Gastrocnemius medialis (tissue), 4 donors: ENCODE results near the gene IDUA. TPM values are rescaled to one million over a fixed set of nuclear protein-coding genes. Genes with fewer than 3 reads are reported as not detected.

Source experiments
- ATAC-seq, 2 donors: fragments of 150-250 bp; one replicate each; pipeline ENCODE4 v1.9.1; 2016
- DNase-seq, 2 donors: peaks; one replicate each; pipeline ENCODE4 v3.0.0-alpha.2; 2019
- H3K27ac ChIP-seq, 4 donors: fragments of 200-600 bp; sonication (generic); 1 replicate in 1 of 4; 2 replicates in 3 of 4; pipeline ENCODE4 v1.5.1; 2016 to 2018; ENCODE audit warnings: mild to moderate bottlenecking in 2 of 4, moderate library complexity in 1 of 4
- H3K27me3 ChIP-seq, 3 donors: fragments of 200-600 bp; sonication (generic) in 2 of 3; 1 replicate in 1 of 3; 2 replicates in 2 of 3; pipeline versions ENCODE4 v1.5.1 to v1.6.0; 2016 to 2019; ENCODE audit warnings: mild to moderate bottlenecking in 1 of 3, moderate library complexity in 1 of 3
- H3K36me3 ChIP-seq, 2 donors: fragments of 200-600 bp; sonication (generic) in 1 of 2; one replicate each; pipeline ENCODE4 v1.5.1; 2017 to 2018
- H3K4me1 ChIP-seq, 2 donors: fragments of 200-600 bp; sonication (generic) in 1 of 2; one replicate each; pipeline ENCODE4 v1.5.1; 2016 to 2017; ENCODE audit warnings: mild to moderate bottlenecking in 2 of 2
- H3K4me3 ChIP-seq, 4 donors: fragments of 200-600 bp; sonication (generic) in 3 of 4; 1 replicate in 1 of 4; 2 replicates in 3 of 4; pipeline ENCODE4 v1.5.1; 2016 to 2019; ENCODE audit warnings: mild to moderate bottlenecking in 2 of 4
- H3K9me3 ChIP-seq, 3 donors: fragments of 200-600 bp; sonication (generic) in 2 of 3; 1 replicate in 1 of 3; 2 replicates in 2 of 3; pipeline ENCODE4 v1.5.1; 2016 to 2019
- POLR2A ChIP-seq, 2 donors: fragments of 450-650 bp; IDR thresholded peaks; one replicate each; pipeline ENCODE4 v1.6.1; 2017; ENCODE audit warnings: antibody characterized with exemption in 2 of 2, mild to moderate bottlenecking in 2 of 2, moderate library complexity in 2 of 2
- in situ Hi-C, 4 donors: fragments of 200-750 bp; cut with MboI; loops; one replicate each; pipeline versions ENCODE4 v1.15.0 to v1.8.0; 2017; ENCODE audit warnings: low sequenced_read_pairs in 4 of 4
- intact Hi-C: fragments of 100-400 bp; cut with DNase I; formaldehyde crosslinking; loops from one replicate; pipeline ENCODE4 v1.15.1; 2023; ENCODE audit warnings: low total_unique reads
- total RNA-seq, 4 donors: library from RNA; depleted of rRNA; stranded (reverse); fragments of >200 nt; gene quantifications; one replicate each; pipeline versions ENCODE4 v1.1.0 to v1.2.3, GENCODE V29; 2016
- TF ChIP-seq, protein P1 (sequence below), 5 experiments: fragments of 450-650 bp in 3 of 5; fragments of 200-600 bp in 2 of 5; sonication (generic) in 2 of 5; IDR thresholded peaks in 4 of 5; conservative IDR thresholded peaks in 1 of 5; 1 replicate in 4 of 5; 2 replicates in 1 of 5; pipeline ENCODE4 v1.5.1; 2016 to 2019; ENCODE audit warnings: antibody characterized with exemption in 5 of 5, mild to moderate bottlenecking in 3 of 5, moderate library complexity in 3 of 5

The IDUA gene
- total RNA-seq, 4 donors from 2014 or later: 0.12 to 10.8 (median 2.4) TPM

DNA sequence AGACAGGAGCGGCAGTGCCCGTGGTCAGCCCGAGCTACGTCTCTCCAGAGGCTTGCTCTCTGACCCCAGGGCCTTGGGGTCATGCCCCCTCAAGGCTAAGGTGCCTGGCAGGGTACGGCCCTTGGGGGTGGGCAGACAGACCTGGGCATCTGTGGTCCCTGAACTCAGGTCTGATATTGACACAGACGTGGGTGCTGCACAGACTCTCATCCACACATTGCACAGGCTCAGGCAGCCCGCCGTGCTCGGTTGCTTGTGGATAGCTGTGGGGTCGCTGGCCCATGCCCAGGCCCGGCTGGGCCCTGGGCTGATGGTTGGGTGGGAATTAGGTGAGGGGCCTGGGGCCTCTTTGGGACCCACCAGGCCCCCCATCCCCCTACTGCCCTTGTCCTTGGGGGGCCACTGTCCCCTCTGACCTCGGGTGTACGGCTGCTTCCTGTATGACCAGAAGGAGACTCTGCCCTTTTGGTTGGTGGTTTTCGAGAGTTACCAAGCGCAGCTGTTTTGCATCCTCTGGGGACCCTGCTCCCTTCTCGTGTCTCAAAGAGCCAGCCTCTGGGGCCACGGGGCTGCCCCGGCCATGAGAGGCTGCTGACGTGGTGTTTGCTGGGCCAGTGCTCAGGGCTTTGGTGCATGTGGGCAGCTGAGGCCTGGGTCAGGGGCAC lies 34.7 kb downstream of the IDUA start:
- Histone ChIP-seq H3K9me3 (no peaks in the 10 kb centered on the region), H3K27ac (no peak overlapping the region), H3K27me3 (no peaks in the 10 kb centered on the region), H3K36me3 (peaks cover 0 to 9% of the 10 kb centered on the region in 2 donors), H3K4me1 (no peaks in the 10 kb centered on the region), H3K4me3 (no peak overlapping the region)
- intact Hi-C loops (no loop called here), in situ Hi-C loops (no loop called here)
- ATAC-seq (no peak), DNase-seq (no peak)
- TF ChIP-seq, protein P1, sequence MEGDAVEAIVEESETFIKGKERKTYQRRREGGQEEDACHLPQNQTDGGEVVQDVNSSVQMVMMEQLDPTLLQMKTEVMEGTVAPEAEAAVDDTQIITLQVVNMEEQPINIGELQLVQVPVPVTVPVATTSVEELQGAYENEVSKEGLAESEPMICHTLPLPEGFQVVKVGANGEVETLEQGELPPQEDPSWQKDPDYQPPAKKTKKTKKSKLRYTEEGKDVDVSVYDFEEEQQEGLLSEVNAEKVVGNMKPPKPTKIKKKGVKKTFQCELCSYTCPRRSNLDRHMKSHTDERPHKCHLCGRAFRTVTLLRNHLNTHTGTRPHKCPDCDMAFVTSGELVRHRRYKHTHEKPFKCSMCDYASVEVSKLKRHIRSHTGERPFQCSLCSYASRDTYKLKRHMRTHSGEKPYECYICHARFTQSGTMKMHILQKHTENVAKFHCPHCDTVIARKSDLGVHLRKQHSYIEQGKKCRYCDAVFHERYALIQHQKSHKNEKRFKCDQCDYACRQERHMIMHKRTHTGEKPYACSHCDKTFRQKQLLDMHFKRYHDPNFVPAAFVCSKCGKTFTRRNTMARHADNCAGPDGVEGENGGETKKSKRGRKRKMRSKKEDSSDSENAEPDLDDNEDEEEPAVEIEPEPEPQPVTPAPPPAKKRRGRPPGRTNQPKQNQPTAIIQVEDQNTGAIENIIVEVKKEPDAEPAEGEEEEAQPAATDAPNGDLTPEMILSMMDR (IDR thresholded peaks at IDR 0.05 in 4 of 5, conservative IDR thresholded peaks at IDR 0.05 in 1 of 5): no peak
- no peak for TF ChIP-seq POLR2A (IDR thresholded peaks at IDR 0.05)

DNA sequence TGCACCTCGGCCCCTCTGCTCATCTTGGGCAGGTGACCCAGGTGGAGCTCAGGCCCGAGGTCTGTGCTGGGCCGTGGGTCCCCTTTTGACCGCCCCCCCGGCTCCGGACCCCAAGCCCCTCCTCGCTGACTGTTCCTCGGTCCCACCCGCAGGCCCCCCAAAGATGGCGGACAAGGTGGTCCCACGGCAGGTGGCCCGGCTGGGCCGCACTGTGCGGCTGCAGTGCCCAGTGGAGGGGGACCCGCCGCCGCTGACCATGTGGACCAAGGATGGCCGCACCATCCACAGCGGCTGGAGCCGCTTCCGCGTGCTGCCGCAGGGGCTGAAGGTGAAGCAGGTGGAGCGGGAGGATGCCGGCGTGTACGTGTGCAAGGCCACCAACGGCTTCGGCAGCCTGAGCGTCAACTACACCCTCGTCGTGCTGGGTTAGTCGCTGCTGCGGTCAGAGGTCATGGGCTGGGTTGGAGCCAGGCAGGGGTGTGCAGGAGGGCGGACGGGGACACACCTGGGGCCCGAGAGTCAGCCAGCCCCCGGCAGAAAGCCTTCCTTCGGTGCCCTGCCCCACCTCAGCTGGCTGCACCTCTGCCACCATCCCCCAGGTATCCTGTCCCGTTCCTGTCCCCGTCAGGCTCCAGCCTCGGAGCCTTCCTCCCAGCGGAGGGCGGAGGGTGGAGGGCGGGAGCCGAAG lies 35.4 kb downstream of the IDUA start:
- no peak for TF ChIP-seq POLR2A (IDR thresholded peaks at IDR 0.05)
- TF ChIP-seq, protein P1 (IDR thresholded peaks at IDR 0.05 in 4 of 5, conservative IDR thresholded peaks at IDR 0.05 in 1 of 5): no peak
- ATAC-seq: no peak
- in situ Hi-C loops: no loop called here
- H3K36me3 ChIP-seq: peaks cover 0 to 9% of the 10 kb centered on the region in 2 donors
- H3K4me1 ChIP-seq: no peaks in the 10 kb centered on the region
- no peaks in the 10 kb centered on the region for H3K27me3 ChIP-seq
- H3K9me3 ChIP-seq: no peaks in the 10 kb centered on the region
- DNase-seq: no peak
- no peak overlapping the region for H3K4me3 ChIP-seq
- no peak overlapping the region for H3K27ac ChIP-seq
- intact Hi-C loops: no loop called here

DNA sequence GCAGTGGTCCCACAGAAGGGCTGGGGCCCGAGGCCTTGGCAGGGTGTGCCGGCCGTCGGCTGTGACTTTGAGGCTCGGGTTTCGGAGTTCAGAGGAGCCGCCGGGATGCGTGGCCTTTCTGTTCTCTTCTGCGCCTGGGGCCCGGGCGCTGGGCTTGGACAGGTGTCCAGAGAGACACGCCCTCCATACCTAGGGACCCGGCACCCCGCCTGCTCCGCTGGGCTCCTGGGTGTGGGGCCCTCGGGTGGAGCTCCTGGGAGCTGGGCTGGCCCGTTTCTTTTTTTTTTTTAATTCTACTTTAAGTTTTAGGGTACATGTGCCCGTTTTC lies 35.9 kb downstream of the IDUA start:
- in situ Hi-C loops: no loop called here

DNA sequence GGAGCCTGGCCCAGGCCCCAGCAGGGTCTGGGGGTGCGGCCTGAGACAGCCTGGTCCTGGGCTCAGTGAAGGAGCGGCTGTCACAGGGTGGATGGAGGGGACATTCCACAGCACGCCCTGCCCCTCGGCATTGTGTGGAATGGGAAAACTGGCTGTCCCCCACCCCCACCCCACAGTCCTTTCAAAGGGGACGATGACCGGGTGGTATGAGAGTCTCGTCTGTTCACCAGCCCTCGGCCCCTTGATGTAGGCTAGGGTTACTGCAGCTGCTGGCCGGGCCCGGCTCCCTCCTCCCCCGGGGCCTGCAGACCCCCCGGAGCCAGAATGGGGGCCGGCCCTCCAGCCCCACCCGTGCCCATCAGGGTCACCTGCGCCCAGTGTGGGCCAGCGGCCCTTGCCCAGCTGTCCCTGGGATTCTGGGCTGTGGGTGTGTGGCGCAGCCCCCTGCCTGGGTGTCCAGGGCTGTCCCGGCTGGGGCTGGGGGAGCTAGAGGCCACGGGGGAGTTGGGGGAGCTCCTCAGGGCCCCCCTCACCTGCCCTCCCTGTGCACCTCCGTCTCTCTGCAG lies 36.3 kb downstream of the IDUA start:
- DNase-seq (no peak), ATAC-seq (no peak)
- H3K27ac ChIP-seq: no peak overlapping the region
- no peaks in the 10 kb centered on the region for H3K4me1 ChIP-seq
- peaks cover 0 to 9% of the 10 kb centered on the region in 2 donors for H3K36me3 ChIP-seq
- H3K4me3 ChIP-seq: no peak overlapping the region
- intact Hi-C loops: no loop called here
- TF ChIP-seq POLR2A (IDR thresholded peaks at IDR 0.05): no peak
- TF ChIP-seq, protein P1 (IDR thresholded peaks at IDR 0.05 in 4 of 5, conservative IDR thresholded peaks at IDR 0.05 in 1 of 5): no peak
- no peaks in the 10 kb centered on the region for H3K9me3 ChIP-seq
- in situ Hi-C loops: no loop called here
- no peaks in the 10 kb centered on the region for H3K27me3 ChIP-seq

More for the DNA sequence above, 35.9 kb downstream of the IDUA start:
- Histone ChIP-seq H3K4me3 (no peak overlapping the region), H3K36me3 (peaks cover 0 to 9% of the 10 kb centered on the region in 2 donors), H3K27ac (no peak overlapping the region), H3K27me3 (no peaks in the 10 kb centered on the region), H3K4me1 (no peaks in the 10 kb centered on the region), H3K9me3 (no peaks in the 10 kb centered on the region)
- TF ChIP-seq, protein P1 (IDR thresholded peaks at IDR 0.05 in 4 of 5, conservative IDR thresholded peaks at IDR 0.05 in 1 of 5): no peak
- no peak for TF ChIP-seq POLR2A (IDR thresholded peaks at IDR 0.05)
- DNase-seq (no peak), ATAC-seq (no peak)
- intact Hi-C loops: no loop called here
